Inferior parietal cortex (tissue), 1 donor: Measurements from ENCODE around the gene NDUFAF8.
"Not testable (repeated sequence)": the region's sequence is repeated elsewhere in the genome, so short reads cannot be mapped to it uniquely, and the experiment has no call there.

Experiments
- DNase-seq: peaks from one replicate; pipeline ENCODE4 v3.0.0-alpha.2; 2016; ENCODE audit errors: extremely low spot score

The NDUFAF8 gene

GRCh38 chr17:81222906-81223761 is 16.0 kb upstream of the NDUFAF8 start, which contains the start of gene CEP131:
TSS of gene CEP131 (minus strand) at chr17:81222965. CDS start at chr17:81220056, 2,909 bp downstream.
- peak; percentile 95 for DNase-seq

GRCh38 chr17:81223762-81224130 is 15.4 kb upstream of the NDUFAF8 start:
- peak; percentile 13 for DNase-seq

- not testable (repeated sequence) for DNase-seq
These were observed 11.5 kb upstream of the NDUFAF8 start for GRCh38 chr17:81227630-81228029.

- DNase-seq = no peak
These were observed 10.7 kb upstream of the NDUFAF8 start for GRCh38 chr17:81228420-81228819.

GRCh38 chr17:81228834-81229665 is 10.1 kb upstream of the NDUFAF8 start:
- no peak for DNase-seq

GRCh38 chr17:81229666-81229920 is 9.5 kb upstream of the NDUFAF8 start:
- DNase-seq = no peak

- no peak for DNase-seq
These were observed 8.9 kb upstream of the NDUFAF8 start for GRCh38 chr17:81230043-81230820.

GRCh38 chr17:81231121-81231645 is 7.9 kb upstream of the NDUFAF8 start:
- no peak for DNase-seq

GRCh38 chr17:81231766-81232581 is 7.1 kb upstream of the NDUFAF8 start:
- DNase-seq = no peak

- DNase-seq = no peak
These were observed 6.4 kb upstream of the NDUFAF8 start for GRCh38 chr17:81232616-81233241.

- DNase-seq = no peak
These were observed 5.8 kb upstream of the NDUFAF8 start for GRCh38 chr17:81233316-81233715.

GRCh38 chr17:81233811-81234505 is 5.2 kb upstream of the NDUFAF8 start:
- no peak for DNase-seq

GRCh38 chr17:81234506-81234855 is 4.6 kb upstream of the NDUFAF8 start:
- DNase-seq = no peak

- no peak for DNase-seq
These were observed 3.9 kb upstream of the NDUFAF8 start for GRCh38 chr17:81234940-81235821.

- no peak for DNase-seq
These were observed 3.0 kb upstream of the NDUFAF8 start for GRCh38 chr17:81235822-81236740.

GRCh38 chr17:81236784-81237183 is 2.3 kb upstream of the NDUFAF8 start:
- DNase-seq = no peak

GRCh38 chr17:81237591-81238489 is 1.3 kb upstream of the NDUFAF8 start:
- DNase-seq = no peak
